GM12872 (cell line): ENCODE measurements around the gene WRNIP1.

Experiments
- TF ChIP-seq, protein P1 (sequence below): IDR thresholded peaks from 3 replicates; pipeline ENCODE4 v1.5.1; 2011; ENCODE audit warnings: low read depth, mild to moderate bottlenecking, low read length, moderate library complexity; ENCODE audit not compliant: insufficient read depth

WRNIP1 gene

DNA sequence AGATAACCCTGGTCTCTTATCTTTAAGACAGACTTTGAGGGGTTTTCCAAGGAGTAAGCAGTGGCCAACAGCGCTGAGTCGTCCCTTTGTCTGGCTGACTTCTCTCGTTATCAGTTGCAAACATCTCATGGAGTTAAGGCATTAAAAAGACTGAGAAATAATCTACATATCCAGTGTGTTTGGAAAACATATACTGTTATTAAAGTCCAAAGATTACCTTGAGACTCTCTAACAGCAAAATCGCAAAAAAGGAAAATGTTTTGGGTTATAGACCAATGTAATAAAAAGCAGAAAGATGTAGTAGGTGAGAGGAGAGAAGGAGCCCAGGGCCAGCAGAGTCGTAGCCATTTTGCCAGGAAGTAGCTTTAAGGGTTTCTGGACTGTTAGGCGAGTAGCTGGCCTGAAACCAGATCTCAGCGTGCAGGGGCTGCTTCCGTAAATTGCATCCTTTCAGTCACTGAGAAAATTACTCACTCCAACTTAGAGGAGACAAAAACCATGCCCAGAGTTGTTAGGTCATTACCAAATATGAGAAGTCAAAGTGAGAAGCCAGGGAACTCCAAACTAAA lies 39.1 kb upstream of the WRNIP1 start:
- TF ChIP-seq, protein P1, sequence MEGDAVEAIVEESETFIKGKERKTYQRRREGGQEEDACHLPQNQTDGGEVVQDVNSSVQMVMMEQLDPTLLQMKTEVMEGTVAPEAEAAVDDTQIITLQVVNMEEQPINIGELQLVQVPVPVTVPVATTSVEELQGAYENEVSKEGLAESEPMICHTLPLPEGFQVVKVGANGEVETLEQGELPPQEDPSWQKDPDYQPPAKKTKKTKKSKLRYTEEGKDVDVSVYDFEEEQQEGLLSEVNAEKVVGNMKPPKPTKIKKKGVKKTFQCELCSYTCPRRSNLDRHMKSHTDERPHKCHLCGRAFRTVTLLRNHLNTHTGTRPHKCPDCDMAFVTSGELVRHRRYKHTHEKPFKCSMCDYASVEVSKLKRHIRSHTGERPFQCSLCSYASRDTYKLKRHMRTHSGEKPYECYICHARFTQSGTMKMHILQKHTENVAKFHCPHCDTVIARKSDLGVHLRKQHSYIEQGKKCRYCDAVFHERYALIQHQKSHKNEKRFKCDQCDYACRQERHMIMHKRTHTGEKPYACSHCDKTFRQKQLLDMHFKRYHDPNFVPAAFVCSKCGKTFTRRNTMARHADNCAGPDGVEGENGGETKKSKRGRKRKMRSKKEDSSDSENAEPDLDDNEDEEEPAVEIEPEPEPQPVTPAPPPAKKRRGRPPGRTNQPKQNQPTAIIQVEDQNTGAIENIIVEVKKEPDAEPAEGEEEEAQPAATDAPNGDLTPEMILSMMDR, result no peak

DNA sequence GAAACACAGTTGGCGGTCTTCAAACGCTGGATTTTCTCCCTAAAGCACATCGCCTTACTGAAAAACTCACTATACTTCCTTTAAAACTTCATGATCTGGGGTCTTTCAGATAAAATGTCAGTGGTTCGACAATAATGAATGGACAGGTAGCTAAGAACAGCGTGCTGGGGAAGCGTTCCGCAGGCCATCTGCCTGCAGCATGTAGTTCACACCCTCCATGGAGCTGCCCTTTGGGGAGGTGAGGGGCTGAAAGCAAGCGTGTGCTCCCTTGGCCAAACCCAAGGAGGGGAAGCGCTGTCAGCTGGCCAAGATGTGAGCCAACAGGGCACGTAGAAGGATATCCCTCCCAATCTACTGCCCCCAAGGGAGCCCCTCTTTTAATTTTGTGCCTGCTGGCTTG lies 35.3 kb upstream of the WRNIP1 start:
- TF ChIP-seq, protein P1, result no peak

DNA sequence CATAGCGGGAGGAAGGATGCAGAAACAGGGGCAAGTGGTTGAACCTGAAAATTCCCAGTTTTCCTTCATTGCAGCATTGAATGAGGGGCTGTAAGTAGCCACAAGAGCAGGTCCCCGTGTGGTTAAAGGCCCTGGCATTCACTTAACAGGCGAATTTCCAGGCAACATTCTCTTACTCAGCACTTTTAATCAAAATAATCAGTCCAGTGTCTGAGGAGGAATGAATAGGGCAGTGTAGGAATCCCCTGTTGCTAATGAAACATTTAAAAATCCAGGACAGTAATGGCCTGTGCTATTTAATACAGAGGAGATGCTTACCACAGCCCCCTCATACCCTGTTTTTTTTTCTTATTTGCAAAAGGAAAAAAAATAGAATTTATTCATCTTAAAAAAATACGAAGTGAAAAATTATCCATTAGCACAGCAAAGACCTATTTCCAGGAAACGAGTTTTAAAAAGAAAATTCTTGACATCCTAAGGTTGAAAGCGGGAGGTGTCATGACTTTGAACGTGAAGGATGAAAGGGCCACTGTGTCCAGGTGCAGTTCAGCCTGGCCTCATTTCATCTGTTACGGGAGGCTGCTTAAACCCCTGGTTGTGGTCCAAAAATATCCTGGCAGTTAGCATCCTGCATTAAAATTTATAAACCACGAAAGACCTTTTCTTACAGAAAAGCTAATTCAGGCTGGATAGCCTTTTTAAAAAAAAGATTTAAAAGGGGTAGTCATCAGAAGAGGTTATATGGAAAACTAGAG lies 34.7 kb upstream of the WRNIP1 start:
- TF ChIP-seq, protein P1, result no peak

DNA sequence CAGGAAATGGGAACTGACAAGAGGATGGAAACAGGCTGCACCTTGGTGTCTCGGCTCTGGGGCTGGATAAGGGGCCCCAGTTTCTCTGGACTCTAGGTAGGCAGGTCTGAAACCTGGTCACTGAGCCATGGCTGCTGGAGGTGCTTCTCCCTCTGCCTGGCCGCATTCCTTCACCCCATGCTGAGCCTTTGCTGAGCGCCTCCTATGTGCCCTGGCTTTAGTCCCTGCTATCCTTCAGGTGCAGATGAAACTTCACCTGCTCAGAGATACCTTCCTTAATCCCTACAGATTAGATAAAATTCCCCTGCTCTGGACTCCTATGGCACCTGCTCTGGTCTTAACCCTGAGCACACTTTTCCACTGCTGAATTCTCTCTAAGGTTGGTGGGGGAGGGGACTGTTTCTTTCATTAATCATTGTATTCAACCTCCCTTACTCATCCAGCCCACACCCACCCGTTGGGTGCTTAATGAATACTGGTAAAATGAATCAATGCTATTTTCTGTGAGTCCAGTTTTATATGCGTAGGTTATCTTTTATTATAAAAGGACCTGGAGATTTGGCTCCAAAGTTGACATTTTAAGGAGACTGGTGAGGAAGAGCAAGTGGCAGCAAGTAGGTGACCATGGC lies 33.8 kb upstream of the WRNIP1 start:
- TF ChIP-seq, protein P1, result no peak

DNA sequence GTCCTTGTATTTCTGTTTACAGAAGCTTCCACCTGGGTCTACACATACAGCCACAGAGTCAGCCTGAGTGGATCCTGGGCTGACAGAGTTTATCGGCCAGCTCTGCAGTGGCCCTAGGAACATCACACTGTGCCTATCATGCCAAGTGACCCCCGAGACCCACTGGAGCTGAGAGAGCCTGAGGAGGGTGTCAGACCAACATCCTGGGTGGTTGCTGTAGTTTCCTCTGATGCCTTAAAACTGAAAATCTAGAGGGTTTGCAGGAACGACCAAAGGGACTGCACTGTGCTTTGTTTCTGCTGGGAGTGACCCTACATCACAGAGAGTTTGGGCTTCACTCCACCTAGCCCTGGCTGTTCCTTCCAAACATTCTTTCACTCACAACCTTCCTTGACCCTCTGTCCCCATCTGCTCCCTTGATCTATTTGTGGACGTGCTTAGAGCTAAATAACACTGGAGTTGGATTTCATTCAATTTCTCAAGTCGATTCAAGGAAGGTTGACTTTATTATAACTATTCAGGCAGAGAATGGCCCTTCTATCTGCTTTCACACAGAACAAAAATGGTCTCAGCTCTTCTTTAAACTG lies 32.6 kb upstream of the WRNIP1 start:
- TF ChIP-seq, protein P1, result no peak

DNA sequence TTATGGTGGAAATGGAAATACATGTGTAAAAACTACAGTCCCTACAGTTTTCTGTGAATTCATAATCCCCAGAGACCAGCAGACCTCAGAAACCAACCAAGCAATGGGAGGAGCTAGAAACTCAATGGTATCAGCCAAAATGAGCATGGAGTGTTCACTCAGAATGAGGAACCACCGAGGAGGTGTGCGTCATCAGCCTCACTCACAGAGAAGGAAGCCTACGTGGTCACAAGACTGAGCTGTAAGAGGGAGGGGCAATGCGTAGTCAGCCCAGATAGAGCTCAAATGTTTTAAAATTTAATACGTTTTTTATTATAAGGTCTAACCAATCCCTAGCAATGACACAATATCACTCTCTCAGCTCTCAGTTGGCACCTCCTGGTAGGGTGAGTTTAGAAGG lies 31.9 kb upstream of the WRNIP1 start:
- TF ChIP-seq, protein P1, result no peak

DNA sequence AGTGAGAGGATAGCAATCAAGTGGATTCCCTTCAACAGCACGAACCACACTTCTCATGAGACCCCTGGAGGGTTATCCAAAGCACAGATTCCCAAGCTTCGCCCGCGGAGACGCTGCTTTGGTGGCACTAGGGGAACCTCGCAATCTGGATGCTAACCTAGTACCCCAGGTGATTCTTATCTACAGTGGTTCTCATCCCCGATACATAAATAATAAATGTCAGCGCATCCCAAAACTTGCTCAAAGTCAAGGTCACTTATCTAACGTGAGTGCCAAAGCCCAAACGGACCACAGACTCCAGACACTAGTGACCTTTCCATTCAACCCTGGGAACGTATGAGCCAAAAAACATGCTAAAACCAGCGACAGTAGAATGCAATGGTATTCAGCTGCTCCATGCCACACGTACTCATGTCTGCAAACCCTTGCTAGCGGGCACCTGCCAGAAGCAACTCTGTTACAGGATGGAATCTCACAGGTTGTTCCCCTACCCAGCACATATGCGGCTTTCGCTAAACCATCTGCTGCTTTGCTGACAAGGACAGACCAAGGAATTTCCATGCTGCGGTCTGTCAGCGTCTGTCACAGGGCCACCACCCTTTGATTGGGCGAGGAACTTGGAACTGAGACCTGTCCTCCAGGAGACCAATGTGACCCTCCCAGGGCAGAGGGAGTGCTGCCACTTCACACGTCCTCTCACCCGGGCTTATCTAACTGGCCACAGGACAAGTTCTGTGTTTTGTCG lies 31.3 kb upstream of the WRNIP1 start:
- TF ChIP-seq, protein P1, result no peak
